Left ventricle myocardium superior (tissue), 1 donor: ENCODE data around the gene KRTAP21-2. TPM values are rescaled to one million over a fixed set of nuclear protein-coding genes. Genes with fewer than 3 reads are reported as not detected.
A peak's percentile ranks its signal among the peaks of the same experiment; 100 is the strongest.
"Not testable (repeated sequence)": the region's sequence is repeated elsewhere in the genome, so short reads cannot be mapped to it uniquely, and the experiment has no call there.

Experiments used
- ATAC-seq: fragments of 200-7000 bp; cut with Tn5 transposase; one replicate; pipeline ENCODE4 v1.9.1; 2020; ENCODE audit warnings: mild to moderate bottlenecking, moderate library complexity
- DNase-seq: peaks from one replicate; pipeline ENCODE4 v3.0.0-alpha.2; 2020
- intact Hi-C: fragments of 100-400 bp; cut with micrococcal nuclease; formaldehyde crosslinking; loops from one replicate; pipeline ENCODE4 v1.11.0; 2022
- long read RNA-seq: library from polyadenylated mRNA; unstranded; transcript quantifications from one replicate; pipeline ENCODE4 v2.0.0, GENCODE V29; 2021
- total RNA-seq: library from RNA; stranded (reverse); fragmentation: NEBNext Ultra II Directional; extraction: Animal tissue kit (Norgen Biotek cat#: 25700); gene quantifications from one replicate; pipeline ENCODE4 v1.2.1, GENCODE V29; 2021
- donor health status: DM: no; HTN: yes; CAD: no; lungs with severe emphysema.

The KRTAP21-2 gene
- total RNA-seq, result not detected
- long read RNA-seq, result 0 reads

DNA sequence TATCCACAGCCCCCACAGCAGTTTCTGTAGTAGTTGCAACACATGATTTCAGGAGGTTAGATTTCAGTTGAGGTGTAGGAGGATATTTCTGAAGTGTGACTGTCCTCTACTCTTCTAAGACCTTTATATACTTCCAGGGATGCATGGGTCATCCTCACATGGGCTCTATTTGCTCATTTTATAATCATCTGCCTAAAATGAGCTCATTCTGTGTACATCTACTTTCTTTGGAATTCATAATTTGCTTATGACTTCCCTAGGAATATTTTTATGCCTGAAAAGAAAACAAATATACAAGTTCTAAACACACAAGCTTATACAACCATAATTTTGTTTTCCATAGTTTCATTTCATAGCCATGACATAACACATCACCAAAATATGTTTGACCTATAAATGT is at the start of gene KRTAP21-2:
Gene KRTAP21-2, minus strand, starts transcription at position 101 of the 400 bp plus-strand sequence. Its CDS starts 57 bp downstream, at position 44.
- ATAC-seq, result no peak
- DNase-seq, result no peak
- intact Hi-C loops, result no loop called here

DNA sequence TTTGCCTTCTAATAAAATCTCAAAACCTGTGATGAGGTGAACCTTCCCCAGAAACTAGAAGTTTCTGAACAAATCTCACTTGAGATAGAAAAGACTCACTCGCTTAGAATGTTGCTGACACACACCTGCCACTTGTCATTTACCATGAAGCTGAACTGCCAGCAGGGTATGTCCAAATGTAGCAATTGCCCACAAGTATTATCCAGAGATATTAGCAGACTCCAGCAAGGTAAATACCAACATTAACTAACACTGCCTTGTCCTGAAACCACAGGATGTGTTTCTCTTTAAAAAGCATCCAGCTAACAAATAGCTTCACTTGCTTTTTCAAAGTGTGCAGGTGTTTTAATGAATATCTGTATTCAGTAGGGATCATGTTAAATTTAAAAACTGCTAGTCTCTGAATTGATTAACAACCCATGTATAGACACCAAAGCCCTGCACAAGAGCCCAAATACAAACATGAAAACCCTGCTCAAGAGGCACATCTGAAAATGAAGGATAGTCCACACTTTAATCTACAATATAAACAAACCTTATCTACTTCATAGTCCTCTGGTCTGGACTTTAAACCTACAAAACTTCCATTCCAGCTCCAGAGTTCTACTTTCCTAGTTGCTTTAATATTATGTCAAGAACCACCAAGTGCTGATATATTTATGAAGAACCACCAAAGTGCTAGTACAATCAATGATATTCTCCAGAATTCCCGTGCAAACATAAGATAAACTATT is 46.7 kb upstream of the KRTAP21-2 start:
- ATAC-seq (no peak), DNase-seq (no peak)
- intact Hi-C loops, result no loop called here

DNA sequence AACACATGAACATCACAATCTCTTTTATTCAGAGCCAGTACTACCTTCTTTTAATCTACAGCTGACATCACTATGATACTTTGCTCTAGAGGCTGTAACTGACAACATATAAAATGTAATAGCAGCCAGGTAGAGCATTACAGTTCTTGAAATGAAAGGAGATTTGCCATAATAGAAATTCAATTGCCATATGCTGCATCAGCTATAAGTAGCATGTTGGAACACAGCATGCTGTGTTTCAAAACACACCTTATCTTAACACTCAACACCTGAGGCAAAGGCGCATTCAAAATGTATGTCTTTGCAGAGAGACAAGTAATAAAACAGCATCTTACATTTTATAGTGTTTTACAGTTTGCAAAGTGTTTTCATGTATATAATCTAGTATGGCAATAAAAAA is 32.2 kb upstream of the KRTAP21-2 start:
- ATAC-seq (no peak), DNase-seq (no peak)
- intact Hi-C loops, result no loop called here

DNA sequence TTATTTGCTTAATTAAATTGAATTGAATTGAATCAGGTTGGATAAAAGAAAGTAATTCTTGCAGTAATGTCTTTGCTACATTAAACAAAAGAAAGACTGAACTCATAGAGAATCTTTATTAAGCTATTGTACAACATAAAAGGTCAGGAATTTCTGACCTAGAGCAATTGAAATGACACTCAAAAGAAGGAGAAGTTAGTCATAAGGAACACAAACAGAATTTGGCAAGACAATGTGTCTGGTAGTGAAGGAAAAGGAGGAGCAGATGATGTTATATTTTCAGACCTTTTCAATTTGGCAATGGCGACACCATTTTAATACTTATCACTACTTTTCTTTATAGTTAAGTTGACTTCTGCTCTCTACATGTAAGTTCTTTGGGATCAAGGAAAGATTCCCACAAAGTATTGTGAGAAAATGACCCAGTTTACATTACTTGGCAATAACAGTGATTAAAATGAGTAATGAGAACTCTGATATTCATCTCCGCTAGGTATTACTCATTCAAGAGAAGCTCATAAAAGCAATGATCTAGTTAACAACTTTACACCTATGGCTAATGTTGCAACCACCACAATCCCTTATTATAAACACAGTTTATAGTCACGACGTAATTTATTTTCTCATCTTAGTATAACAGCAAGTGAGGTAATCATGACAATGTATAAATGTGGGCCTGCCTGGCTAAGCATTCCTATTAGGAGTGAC is 22.8 kb upstream of the KRTAP21-2 start:
- DNase-seq (no peak), ATAC-seq (no peak)
- intact Hi-C loops, result no loop called here

DNA sequence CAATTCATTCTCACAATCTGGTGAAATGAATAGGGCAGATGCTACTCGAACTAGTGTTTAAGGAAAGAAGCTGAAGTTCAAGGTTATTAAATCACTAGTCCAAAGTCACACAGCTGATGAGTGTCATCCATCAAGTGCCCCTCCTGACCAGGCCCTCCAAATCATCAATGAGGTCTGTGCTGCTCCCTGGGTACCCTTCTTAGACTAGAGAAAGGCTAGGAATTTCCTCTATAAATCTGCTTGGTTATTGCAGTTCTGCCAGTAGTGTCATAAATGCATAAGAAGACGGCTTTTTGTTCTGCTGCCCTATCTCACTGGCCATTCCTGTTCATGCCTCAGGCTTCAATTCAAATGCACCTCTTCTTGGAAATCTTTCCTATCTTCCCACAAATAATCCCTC is 13.7 kb upstream of the KRTAP21-2 start:
- intact Hi-C loops, result no loop called here
- DNase-seq, result no peak
- no peak for ATAC-seq

DNA sequence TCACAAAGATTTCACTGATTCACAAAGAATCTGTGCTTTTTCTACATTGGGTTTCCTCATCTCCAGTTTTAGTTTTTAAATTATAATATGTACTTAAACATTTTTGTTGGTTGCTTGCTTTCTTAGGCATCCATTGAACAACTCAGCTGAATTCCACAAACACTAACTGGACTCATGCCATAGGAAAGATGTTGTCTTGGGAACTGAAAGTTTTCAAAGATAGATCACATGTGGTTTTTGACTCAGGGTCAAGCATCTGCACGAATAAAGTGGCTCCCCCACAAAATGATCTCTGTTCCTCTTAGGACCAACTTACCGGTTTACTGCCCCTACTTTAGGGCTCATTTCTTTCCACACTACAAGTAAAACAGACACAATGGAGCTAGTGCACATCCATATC is 11.2 kb upstream of the KRTAP21-2 start:
- intact Hi-C loops, result no loop called here
- DNase-seq (no peak), ATAC-seq (no peak)

- intact Hi-C loops, DNase-seq, ATAC-seq: not testable (repeated sequence)
These were observed 8.3 kb upstream of the KRTAP21-2 start, which contains the start of gene KRTAP21-1 for GRCh38 chr21:30755328-30755727. KRTAP21-1 (minus strand) TSS chr21:30755428; CDS start chr21:30755378, 50 bp downstream.

- ATAC-seq, result no peak
- no peak for DNase-seq
- intact Hi-C loops, result no loop called here
These were observed 6.6 kb downstream of the KRTAP21-2 start for GRCh38 chr21:30740462-30740861.

GRCh38 chr21:30733026-30733425 is 14.0 kb downstream of the KRTAP21-2 start:
- intact Hi-C loops, result loop anchor here (2.0 kb wide), 1 partner anchor 288 kb away; no protein-coding TSS in a partner anchor
- DNase-seq (no peak), ATAC-seq (no peak)

DNA sequence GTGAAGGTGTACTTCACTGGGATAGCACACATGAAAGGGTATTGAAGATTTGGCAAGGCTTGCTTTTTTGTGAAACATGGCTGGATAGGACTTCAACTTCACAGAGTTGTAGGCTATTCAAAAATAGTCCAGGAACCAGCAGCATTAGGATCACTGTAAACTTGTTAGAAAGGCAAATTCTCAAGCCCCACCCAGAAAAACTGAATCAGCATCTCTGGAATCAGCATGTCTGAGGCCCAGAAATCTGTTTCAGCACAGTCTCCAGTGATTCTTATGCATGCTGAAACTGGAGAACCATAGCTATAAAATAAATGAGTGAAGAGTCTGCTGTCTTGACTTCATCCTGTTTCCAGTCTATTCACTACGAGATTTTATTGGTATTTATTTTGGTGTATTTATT is 20.3 kb downstream of the KRTAP21-2 start:
- DNase-seq, result no peak
- no peak for ATAC-seq
- intact Hi-C loops, result no loop called here

- intact Hi-C loops, result no loop called here
These were observed 27.7 kb downstream of the KRTAP21-2 start for GRCh38 chr21:30719401-30719800.

DNA sequence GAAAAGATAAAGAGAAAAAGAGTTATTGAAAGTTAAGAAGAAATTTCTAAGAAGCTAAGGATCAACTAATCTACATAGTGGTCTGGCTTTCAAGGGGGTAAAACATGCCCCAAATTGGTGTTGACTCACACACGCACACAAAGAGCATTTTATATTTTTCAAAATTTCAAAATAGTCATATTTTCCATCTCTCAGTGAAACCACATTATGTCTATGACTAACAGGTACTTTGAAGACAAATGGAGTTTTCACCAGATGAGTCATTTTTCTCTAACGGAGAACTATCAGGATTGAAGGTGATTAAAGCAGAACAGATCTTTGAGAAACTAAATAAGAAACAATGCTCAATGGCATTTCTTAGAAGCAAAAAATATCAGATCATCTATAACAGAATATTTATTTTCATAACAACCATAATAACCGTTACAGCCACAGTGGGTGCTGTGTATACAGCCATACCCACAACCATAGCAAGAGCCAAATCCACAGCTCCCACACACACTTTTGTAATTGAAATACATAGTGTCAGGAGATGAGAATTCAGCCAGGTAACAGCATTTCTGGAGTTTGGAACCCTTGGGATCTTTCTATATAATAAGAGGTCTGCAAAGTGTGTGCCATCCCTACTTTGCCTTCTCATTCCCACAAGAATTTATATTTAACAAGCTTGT is 28.7 kb downstream of the KRTAP21-2 start, which contains the start of gene KRTAP21-3:
Gene KRTAP21-3, minus strand, starts transcription at position 539 of the 671 bp plus-strand sequence. Its CDS starts 18 bp downstream, at position 521.
- no peak for DNase-seq
- no peak for ATAC-seq
- intact Hi-C loops, result no loop called here

More at GRCh38 chr21:30719401-30719800, 27.7 kb downstream of the KRTAP21-2 start:
- ATAC-seq (peak; percentile 48), DNase-seq (no peak)

GRCh38 chr21:30717105-30717504 is 30.0 kb downstream of the KRTAP21-2 start:
- ATAC-seq (no peak), DNase-seq (no peak)
- intact Hi-C loops, result no loop called here

DNA sequence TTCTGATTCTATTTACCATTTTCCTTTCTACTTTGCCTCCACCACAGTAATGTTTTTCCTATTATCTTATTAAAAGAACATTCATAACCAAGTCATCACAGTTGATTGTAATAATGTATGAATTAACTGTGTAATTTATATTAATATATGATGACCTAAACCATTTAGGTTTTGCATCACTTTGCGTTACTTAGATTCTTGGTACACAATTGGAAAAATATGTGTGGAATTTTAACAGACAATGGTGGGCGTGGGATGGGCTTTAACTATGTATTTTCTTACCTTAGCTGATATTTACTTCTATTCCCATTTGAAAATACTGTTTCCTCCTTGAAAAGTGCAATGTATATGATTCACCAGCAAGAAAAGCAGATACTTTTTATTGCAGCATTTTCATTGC is 32.1 kb downstream of the KRTAP21-2 start:
- intact Hi-C loops, result no loop called here
- DNase-seq (no peak), ATAC-seq (no peak)

- DNase-seq (no peak), ATAC-seq (no peak)
- intact Hi-C loops, result no loop called here
These were observed 32.6 kb downstream of the KRTAP21-2 start for GRCh38 chr21:30714456-30714855.

- no peak for DNase-seq
- intact Hi-C loops, result no loop called here
- ATAC-seq, result no peak
These were observed 33.3 kb downstream of the KRTAP21-2 start for GRCh38 chr21:30713766-30714165.

GRCh38 chr21:30710499-30710898 is 36.6 kb downstream of the KRTAP21-2 start:
- ATAC-seq (no peak), DNase-seq (no peak)
- intact Hi-C loops, result no loop called here

DNA sequence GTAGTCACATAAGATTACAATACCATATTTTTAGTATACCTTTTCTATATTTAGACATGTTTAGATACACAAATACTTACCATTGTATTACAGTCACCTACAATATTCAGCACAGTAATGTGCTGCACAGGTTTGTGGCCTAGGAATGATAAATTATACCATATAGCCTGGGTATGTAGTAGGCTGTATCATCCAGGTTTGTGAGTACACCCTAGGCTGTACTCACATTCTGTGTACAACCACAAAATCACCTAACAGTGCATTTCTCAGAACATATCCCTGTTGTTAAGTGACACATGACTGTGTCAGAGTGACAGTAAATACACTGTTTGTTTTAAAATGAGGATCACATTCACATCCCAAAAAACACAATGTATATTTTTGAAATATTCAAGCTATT is 39.6 kb downstream of the KRTAP21-2 start:
- no peak for DNase-seq
- intact Hi-C loops, result no loop called here
- no peak for ATAC-seq
